K562 (cell line): ENCODE measurements around the gene AEN. TPM values are rescaled to one million over a fixed set of nuclear protein-coding genes. Genes with fewer than 3 reads are reported as not detected.

ENCODE experiments used
- ATAC-seq: fragments of 200-7000 bp; cut with Tn5 transposase; 3 replicates; pipeline ENCODE4 v1.9.1; 2020; ENCODE audit warnings: moderate library complexity
- BruUV-seq: library from RNA; stranded (reverse); fragments of 400-500 nt; replicated peaks from 2 replicates; lab custom pipeline; 2021; lab: Mats Ljungman, UMichigan
- CTCF ChIA-PET: fragments of 300-600 bp; formaldehyde crosslinking; extraction: SDS; loops from one replicate; lab custom pipeline; 2021; ENCODE audit warnings: low intra/inter-chr PET ratio; lab: Yijun Ruan, JAX
- POLR2A ChIA-PET: fragments of 300-600, 350-650 bp; sonication (Branson Sonifier 250); formaldehyde crosslinking; extraction: SDS; loops from one replicate; lab custom pipeline; 2021; ENCODE audit warnings: antibody characterized with exemption, inconsistent platforms; lab: Yijun Ruan, JAX
- DNase-seq, 4 experiments: peaks; one replicate each; pipeline versions ENCODE4 v3.0.0 to v3.0.0-alpha.2; 2011 to 2018; ENCODE audit warnings: low spot score in 3 of 4, mixed read lengths in 3 of 4; ENCODE audit errors: extremely low read depth in 1 of 4
- FAIRE-seq: peaks from 2 replicates; lab custom pipeline; 2011; peaks lifted over from hg19 to GRCh38; lab: Jason Lieb, UNC
- H2AFZ ChIP-seq: 2 replicates; pipeline ENCODE4 v1.6.0; 2011; ENCODE audit warnings: low read depth, low read length, control low read depth, inconsistent platforms
- H3K27ac ChIP-seq: fragments of 200-600 bp; 3 replicates; pipeline ENCODE4 v1.8.0; 2011; ENCODE audit warnings: low read depth, mild to moderate bottlenecking, control low read depth, inconsistent platforms, low read length, moderate library complexity, mixed read lengths; ENCODE audit errors: extremely low read depth
- H3K27me3 ChIP-seq, 2 experiments: fragments of 300-600 bp in 1 of 2; 2 replicates in 1 of 2; 3 replicates in 1 of 2; pipeline versions ENCODE4 v1.6.0 to v1.8.0; 2011; ENCODE audit warnings: inconsistent platforms in 2 of 2, low read length in 2 of 2, mild to moderate bottlenecking in 1 of 2, mixed read lengths in 1 of 2, moderate library complexity in 1 of 2; ENCODE audit not compliant: control insufficient read depth in 2 of 2, insufficient read depth in 2 of 2
- H3K36me3 ChIP-seq: fragments of 300-600 bp; 3 replicates; pipeline ENCODE4 v1.8.0; 2011; ENCODE audit warnings: mild to moderate bottlenecking, low read length, inconsistent platforms; ENCODE audit not compliant: control insufficient read depth, insufficient read depth
- H3K4me1 ChIP-seq, 2 experiments: fragments of 200-600 bp in 1 of 2; replicated peaks in 1 of 2; 2 replicates in 1 of 2; 3 replicates in 1 of 2; pipeline versions ENCODE4 v1.5.1 to v1.8.0; 2011; ENCODE audit warnings: inconsistent platforms in 2 of 2, low read length in 2 of 2, mild to moderate bottlenecking in 1 of 2, mixed read lengths in 1 of 2, moderate library complexity in 1 of 2; ENCODE audit not compliant: control insufficient read depth in 2 of 2, insufficient read depth in 2 of 2
- H3K4me2 ChIP-seq: 2 replicates; pipeline ENCODE4 v1.6.1; 2011; ENCODE audit warnings: low read length, control low read depth, inconsistent platforms, mixed read lengths; ENCODE audit not compliant: insufficient read depth
- H3K4me3 ChIP-seq: fragments of 200-600 bp; sonication (generic), shearing (Covaris generic); 2 replicates; pipeline ENCODE4 v1.5.1; 2016; ENCODE audit warnings: control low read depth, inconsistent platforms
- H3K79me2 ChIP-seq: fragments of 200-600 bp; 3 replicates; pipeline ENCODE4 v1.8.0; 2011; ENCODE audit warnings: low read length, inconsistent platforms; ENCODE audit not compliant: control insufficient read depth, insufficient read depth
- H3K9ac ChIP-seq, 2 experiments: 2 replicates each; pipeline versions ENCODE4 v1.6.0 to v1.6.1; 2011; ENCODE audit warnings: low read depth in 2 of 2, low read length in 2 of 2, control low read depth in 1 of 2, inconsistent platforms in 1 of 2, mild to moderate bottlenecking in 1 of 2, mixed read lengths in 1 of 2; ENCODE audit not compliant: insufficient read depth in 1 of 2
- H3K9me1 ChIP-seq: one replicate; pipeline ENCODE4 v1.6.0; 2011; ENCODE audit warnings: inconsistent platforms, mild to moderate bottlenecking, low read length, moderate library complexity; ENCODE audit not compliant: control insufficient read depth, insufficient read depth
- H3K9me3 ChIP-seq: replicated peaks from 2 replicates; pipeline ENCODE4 v1.5.1; 2011; ENCODE audit warnings: low read depth, low read length, inconsistent platforms; ENCODE audit not compliant: control insufficient read depth, insufficient read depth
- H4K20me1 ChIP-seq: replicated peaks from 2 replicates; pipeline ENCODE4 v1.6.1; 2011; ENCODE audit warnings: low read length, inconsistent platforms, mixed read lengths; ENCODE audit not compliant: control insufficient read depth, insufficient read depth
- ASH1L ChIP-seq: fragments of 450-650 bp; IDR thresholded peaks from 2 replicates; pipeline ENCODE4 v1.6.1; 2018; ENCODE audit warnings: borderline replicate concordance, mild to moderate bottlenecking, low read depth; ENCODE audit not compliant: partially characterized antibody
- BCOR ChIP-seq: fragments of 450-650 bp; IDR thresholded peaks from 2 replicates; pipeline ENCODE4 v1.6.1; 2016
- DNMT1 ChIP-seq: fragments of 450-650 bp; IDR thresholded peaks from 2 replicates; pipeline ENCODE4 v1.6.1; 2016; ENCODE audit warnings: antibody characterized with exemption, mild to moderate bottlenecking
- ETV1 ChIP-seq: fragments of 450-650 bp; conservative IDR thresholded peaks from 2 replicates; pipeline ENCODE4 v1.6.1; 2016; ENCODE audit warnings: missing genetic modification characterization, control low read depth, low read depth, missing compliant biosample characterization
- ETV6 ChIP-seq, 3 experiments: fragments of 150-350 bp in 1 of 3; sonication (generic) in 1 of 3; formaldehyde crosslinking in 1 of 3; IDR thresholded peaks; 2 replicates each; pipeline versions ENCODE4 v1.6.1 to v1.8.0; 2014 to 2022; ENCODE audit warnings: borderline replicate concordance in 2 of 3, low read depth in 2 of 3, antibody characterized with exemption in 1 of 3, low read length in 1 of 3, mild to moderate bottlenecking in 1 of 3, missing genetic modification reagents in 1 of 3
- HMGXB4 ChIP-seq: sonication (generic); formaldehyde crosslinking; IDR thresholded peaks from 2 replicates; pipeline ENCODE4 v1.8.1; 2023; ENCODE audit warnings: mild to moderate bottlenecking, missing genetic modification reagents
- ILF3 ChIP-seq: fragments of 450-650 bp; IDR thresholded peaks from 2 replicates; pipeline ENCODE4 v1.6.1; 2018; ENCODE audit warnings: antibody characterized with exemption, mild to moderate bottlenecking, moderate library complexity, borderline replicate concordance
- KDM1A ChIP-seq, 2 experiments: fragments of 450-650 bp; IDR thresholded peaks; 2 replicates each; pipeline ENCODE4 v1.6.1; 2016; ENCODE audit warnings: mild to moderate bottlenecking in 2 of 2
- RBM25 ChIP-seq: fragments of 200-400 bp; formaldehyde crosslinking; IDR thresholded peaks from 2 replicates; pipeline ENCODE4 v1.6.1; 2018; ENCODE audit warnings: low read length, low read depth, moderate library complexity; ENCODE audit not compliant: severe bottlenecking
- SMARCA5 ChIP-seq: fragments of 450-650 bp; IDR thresholded peaks from 2 replicates; pipeline ENCODE4 v1.6.1; 2016
- SMARCE1 ChIP-seq: fragments of 450-650 bp; IDR thresholded peaks from 2 replicates; pipeline ENCODE4 v1.7.1; 2016; ENCODE audit warnings: mild to moderate bottlenecking
- YBX1 ChIP-seq: fragments of 450-650 bp; IDR thresholded peaks from 2 replicates; pipeline ENCODE4 v1.7.1; 2016; ENCODE audit warnings: mild to moderate bottlenecking
- ZFP36 ChIP-seq: fragments of 150-350 bp; IDR thresholded peaks from 2 replicates; pipeline ENCODE4 v1.6.1; 2018; ENCODE audit warnings: low read length, low read depth; ENCODE audit not compliant: partially characterized antibody
- ZNF143 ChIP-seq: sonication (generic); formaldehyde crosslinking; IDR thresholded peaks from 2 replicates; pipeline ENCODE4 v1.9.0; 2022; ENCODE audit warnings: mild to moderate bottlenecking, missing genetic modification reagents
- ZNF766 ChIP-seq: fragments of 200-800 bp; sonication (Bioruptor generic); conservative IDR thresholded peaks from 2 replicates; pipeline ENCODE4 v1.6.1; 2016; ENCODE audit warnings: missing genetic modification characterization, missing compliant biosample characterization
- WGBS: fragments of 100-300 bp; shearing (Covaris generic); methylation state at CpG from one replicate; pipeline ENCODE4 v1.1.6; 2016; ENCODE audit warnings: low coverage, mixed read lengths; ENCODE audit not compliant: insufficient coverage; ENCODE audit errors: missing lambda C conversion rate; 5-methylcytosine and 5-hydroxymethylcytosine counted together
- in situ Hi-C: fragments of 300-500 bp; cut with MboI; formaldehyde crosslinking; loops from 4 replicates; pipeline ENCODE4 v1.15.0; 2018; ENCODE audit warnings: inconsistent platforms, mixed read lengths
- intact Hi-C: fragments of 100-400 bp; cut with micrococcal nuclease; formaldehyde crosslinking; loops from 2 replicates; pipeline ENCODE4 v1.14.2; 2022
- polyA plus RNA-seq, 8 experiments: library from polyadenylated mRNA; depleted of rRNA in 4 of 8; stranded (reverse) in 5 of 8; unstranded in 3 of 8; fragments of >200 nt; fragmentation: Nextera tagmentation in 2 of 8; fragmentation: Illumina TruSeq in 1 of 8; extraction: Ambion mirVana in 2 of 8; extraction: Trizol in 1 of 8; gene quantifications; 2 replicates each; pipeline versions ENCODE4 v1.2.1 to v1.2.3, GENCODE V29; 2011 to 2014; ENCODE audit warnings: inconsistent platforms in 1 of 8, missing spikeins in 1 of 8
- total RNA-seq, 7 experiments: library from RNA; depleted of rRNA in 6 of 7; stranded (reverse); fragments of >200 nt in 6 of 7; fragmentation: Illumina TruSeq in 2 of 7; extraction: Trizol in 2 of 7; gene quantifications; 2 replicates each; pipeline versions ENCODE4 v1.2.1 to v1.2.3, GENCODE V29; 2011 to 2021; ENCODE audit warnings: low replicate concordance in 1 of 7
- TF ChIP-seq, protein P1 (sequence below): sonication (generic); formaldehyde crosslinking; IDR thresholded peaks from 2 replicates; pipeline ENCODE4 v1.8.1; 2023; ENCODE audit warnings: mild to moderate bottlenecking, missing genetic modification reagents

AEN gene
- total and polyA plus RNA-seq, 9 of the 15 experiments (the other 6 are each of a cell fraction or from before 2014, with no cell fraction given), result 9.0 to 51.0 (median 32.8) TPM

DNA sequence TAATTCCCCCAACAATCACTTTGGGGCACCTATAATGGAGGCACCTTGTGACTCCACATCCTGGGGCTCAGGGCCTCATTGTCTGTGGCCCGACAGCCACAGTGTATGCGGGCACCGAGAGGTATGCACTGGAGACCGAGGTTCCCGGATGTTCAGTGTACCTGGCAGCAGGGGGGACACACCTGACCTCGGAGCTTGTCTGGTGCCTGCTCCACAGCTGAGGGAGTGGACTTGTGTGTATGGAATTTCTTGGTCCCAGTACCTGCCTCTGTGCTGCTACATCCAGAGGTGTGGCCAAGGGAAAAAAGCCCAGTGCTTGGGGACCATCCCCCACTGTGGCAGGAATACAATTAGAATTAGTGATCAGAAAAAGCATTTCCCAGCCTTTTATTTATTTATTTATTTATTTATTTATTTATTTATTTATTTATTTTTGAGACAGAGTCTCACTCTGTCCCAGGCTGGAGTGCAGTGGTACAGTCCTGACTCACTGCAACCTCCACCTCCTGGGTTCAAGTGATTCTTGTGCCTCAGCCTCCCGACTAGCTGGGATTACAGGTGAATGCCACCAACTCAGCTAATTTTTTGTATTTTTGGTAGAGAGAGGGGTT, 8.8 kb upstream of the AEN start (continued):
- TF ChIP-seq ETV6 (IDR thresholded peaks at IDR 0.05; ENCODE audit: borderline replicate concordance in 1 of 2, low read depth in 2 of 2, low read length in 1 of 2), result no peak
- no peak for TF ChIP-seq ETV6 (CRISPR knock-in tag; IDR thresholded peaks at IDR 0.05; ENCODE audit: borderline replicate concordance)
- TF ChIP-seq SMARCE1, result no peak
- no peak for TF ChIP-seq DNMT1
- TF ChIP-seq, protein P1, sequence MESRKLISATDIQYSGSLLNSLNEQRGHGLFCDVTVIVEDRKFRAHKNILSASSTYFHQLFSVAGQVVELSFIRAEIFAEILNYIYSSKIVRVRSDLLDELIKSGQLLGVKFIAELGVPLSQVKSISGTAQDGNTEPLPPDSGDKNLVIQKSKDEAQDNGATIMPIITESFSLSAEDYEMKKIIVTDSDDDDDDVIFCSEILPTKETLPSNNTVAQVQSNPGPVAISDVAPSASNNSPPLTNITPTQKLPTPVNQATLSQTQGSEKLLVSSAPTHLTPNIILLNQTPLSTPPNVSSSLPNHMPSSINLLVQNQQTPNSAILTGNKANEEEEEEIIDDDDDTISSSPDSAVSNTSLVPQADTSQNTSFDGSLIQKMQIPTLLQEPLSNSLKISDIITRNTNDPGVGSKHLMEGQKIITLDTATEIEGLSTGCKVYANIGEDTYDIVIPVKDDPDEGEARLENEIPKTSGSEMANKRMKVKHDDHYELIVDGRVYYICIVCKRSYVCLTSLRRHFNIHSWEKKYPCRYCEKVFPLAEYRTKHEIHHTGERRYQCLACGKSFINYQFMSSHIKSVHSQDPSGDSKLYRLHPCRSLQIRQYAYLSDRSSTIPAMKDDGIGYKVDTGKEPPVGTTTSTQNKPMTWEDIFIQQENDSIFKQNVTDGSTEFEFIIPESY, result no peak
- TF ChIP-seq ZNF143 (CRISPR knock-in tag), result no peak

DNA sequence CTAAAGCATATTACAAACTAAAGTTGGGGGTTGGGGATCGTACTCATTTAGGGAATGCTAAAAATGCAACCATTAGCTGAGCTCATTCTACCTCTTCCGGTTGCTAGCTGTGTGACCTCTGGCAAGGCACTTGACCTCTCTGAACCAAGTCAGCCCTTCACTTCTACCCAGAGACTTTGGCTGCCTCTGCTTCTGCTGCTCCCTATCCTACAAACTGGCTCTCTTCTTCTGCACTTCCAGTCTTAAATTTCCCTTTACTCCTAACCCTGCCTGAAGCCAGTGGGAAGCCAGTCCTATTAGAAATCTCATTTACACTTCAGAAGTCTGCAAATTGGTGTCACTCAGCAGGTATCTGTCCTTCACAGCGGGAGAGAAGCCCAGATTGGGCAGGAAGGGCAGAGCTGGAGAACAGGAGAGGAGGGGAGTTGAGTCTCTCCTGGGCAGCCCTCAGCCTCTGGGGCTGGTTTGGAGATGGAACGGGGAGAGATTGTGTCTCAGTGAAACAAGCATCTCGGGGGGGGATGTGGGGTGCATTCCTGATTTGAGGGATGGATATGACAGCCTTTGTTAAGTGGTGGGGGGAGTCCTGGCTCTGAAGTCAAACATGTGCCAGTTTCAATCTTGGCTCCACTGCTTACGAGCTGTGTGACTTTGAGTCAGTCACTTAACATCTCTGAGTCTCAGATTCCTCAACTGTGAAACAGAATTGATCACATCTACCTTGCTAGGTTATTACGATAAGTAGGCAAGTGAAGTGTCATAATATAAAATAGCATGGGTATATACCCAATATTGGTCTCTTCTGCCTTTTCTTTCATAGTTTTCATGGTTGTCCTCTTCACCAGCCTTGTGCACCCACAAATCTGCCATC, 7.8 kb upstream of the AEN start:
- FAIRE-seq (peak; percentile 32), DNase-seq (no peak), ATAC-seq (no peak)
- no peak overlapping the region for H3K27ac ChIP-seq
- intact Hi-C loops, result no loop called here
- no peaks in the 10 kb centered on the region for H4K20me1 ChIP-seq
- H3K27me3 ChIP-seq, result peaks cover 0 to 11% of the 10 kb centered on the region in 2 experiments; a peak in 1 of 5 replicates
- 17% methylated on average over 7 of the region's 7 CpGs for WGBS
- no peaks in the 10 kb centered on the region for H3K36me3 ChIP-seq
- peak; percentile 31; the same call in 1 of the 2 replicates for TF ChIP-seq SMARCA5
- TF ChIP-seq BCOR, result peak; percentile 90
- peak; percentile 96 for TF ChIP-seq RBM25
- TF ChIP-seq HMGXB4 (CRISPR knock-in tag), result no peak
- TF ChIP-seq KDM1A (IDR thresholded peaks at IDR 0.05), result peak; percentile 59 to 64
- TF ChIP-seq YBX1, result no peak
- TF ChIP-seq ZFP36, result peak; percentile 88
- TF ChIP-seq ASH1L, result no peak
- TF ChIP-seq ILF3, result no peak
- TF ChIP-seq ETV1, result peak; percentile 60
- no peak for TF ChIP-seq ZNF766 (CRISPR knock-in tag)
- CTCF ChIA-PET, result interaction anchor here (2.6 kb wide), 1 partner anchor 136 kb away, joined by 34 read pairs; no protein-coding TSS in a partner anchor
- H3K4me2 ChIP-seq, result no peak overlapping the region
- no TSS peak for BruUV-seq
- in situ Hi-C loops, result no loop called here
- no peak overlapping the region for H2AFZ ChIP-seq
- H3K9me1 ChIP-seq, result no peaks in the 10 kb centered on the region
- no peaks in the 10 kb centered on the region for H3K9me3 ChIP-seq
- no peak overlapping the region for H3K4me3 ChIP-seq
- no peaks in the 10 kb centered on the region for H3K79me2 ChIP-seq
- peaks cover 0 to 9% of the 10 kb centered on the region in 2 experiments; a peak in 2 of 5 replicates for H3K4me1 ChIP-seq
- POLR2A ChIA-PET, result interaction anchor here (0.7 kb wide), 1 partner anchor 138 kb away, joined by 3 read pairs; no protein-coding TSS in a partner anchor
- no peak overlapping the region for H3K9ac ChIP-seq
